HL-60/S4 (cell line): ENCODE results near the gene PDIA2.
"Not testable (repeated sequence)": the region's sequence is repeated elsewhere in the genome, so short reads cannot be mapped to it uniquely, and the experiment has no call there.

Experiments used
- in situ Hi-C: fragments of 300-500 bp; cut with MboI; formaldehyde crosslinking; loops from 2 replicates; pipeline ENCODE4 v1.14.3; 2022; ENCODE audit warnings: low sequenced_read_pairs

Gene PDIA2

GRCh38 chr16:263182-263774 is 19.7 kb upstream of the PDIA2 start:
- in situ Hi-C loops, result no loop called here

GRCh38 chr16:263944-264343 is 19.0 kb upstream of the PDIA2 start:
- in situ Hi-C loops, result no loop called here

DNA sequence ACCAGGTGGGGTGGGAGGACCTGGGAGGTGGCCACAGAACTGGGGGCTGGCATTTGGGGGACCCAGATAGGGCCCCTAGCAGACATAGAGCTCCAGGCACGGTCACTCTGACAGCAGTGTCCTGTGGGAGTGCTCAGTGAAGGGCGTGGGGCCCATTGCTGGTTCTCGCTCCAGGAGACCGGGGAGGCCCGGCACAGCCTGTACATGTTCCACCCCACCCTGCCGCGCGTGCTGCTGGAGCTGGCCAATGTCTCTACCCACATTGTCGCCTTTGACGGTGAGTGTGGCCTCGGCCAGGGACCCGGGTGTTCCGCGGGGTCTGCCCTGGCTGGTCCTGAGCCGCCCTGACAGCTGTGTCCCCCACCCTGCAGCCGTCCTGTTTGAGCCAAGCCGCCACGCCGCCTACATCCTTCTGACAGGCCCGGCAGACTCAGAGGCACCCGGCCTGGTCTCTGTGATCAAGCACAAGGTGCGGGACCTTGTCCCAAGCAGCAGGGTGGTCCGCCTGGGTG is 18.5 kb upstream of the PDIA2 start:
- in situ Hi-C loops, result no loop called here

- in situ Hi-C loops, result no loop called here
These were observed 17.9 kb upstream of the PDIA2 start for GRCh38 chr16:265002-265529.

DNA sequence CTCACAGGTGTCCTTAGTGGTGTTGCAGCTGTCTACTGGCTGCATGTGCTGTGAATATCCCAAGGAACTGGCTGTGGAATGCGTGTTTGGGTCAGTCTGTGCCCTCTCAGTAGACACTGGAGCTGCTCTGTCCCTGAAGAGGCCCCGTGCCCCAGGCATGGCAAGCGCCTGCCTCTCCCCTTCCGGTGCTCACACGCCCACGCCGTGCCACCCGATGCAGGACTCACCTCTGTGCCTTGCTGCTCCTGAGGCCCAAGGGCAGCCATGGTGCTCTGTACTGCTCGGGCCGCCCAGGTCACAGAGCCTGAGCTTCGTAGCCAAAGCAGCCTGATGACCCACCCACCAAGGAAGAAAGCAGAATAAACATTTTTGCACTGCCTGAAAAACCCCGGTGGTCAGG is 17.3 kb upstream of the PDIA2 start:
- in situ Hi-C loops, result no loop called here

- in situ Hi-C loops, result no loop called here
These were observed 16.5 kb upstream of the PDIA2 start for GRCh38 chr16:266258-267164.

DNA sequence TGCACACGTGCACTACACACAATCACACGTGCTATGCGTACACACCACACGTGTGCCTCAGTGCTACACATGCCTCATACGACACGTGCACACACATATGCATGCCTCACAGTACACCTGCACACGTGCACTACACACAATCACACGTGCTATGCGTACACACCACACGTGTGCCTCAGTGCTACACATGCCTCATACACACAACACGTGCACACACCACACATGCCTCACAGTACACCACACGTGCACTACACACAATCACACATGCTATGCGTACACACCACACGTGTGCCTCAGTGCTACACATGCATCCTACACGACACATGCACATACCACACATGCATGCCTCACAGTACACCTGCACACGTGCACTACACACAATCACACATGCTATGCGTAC is 15.4 kb upstream of the PDIA2 start:
- in situ Hi-C loops, result not testable (repeated sequence)

- in situ Hi-C loops, result no loop called here
These were observed 14.6 kb upstream of the PDIA2 start for GRCh38 chr16:268141-269053.

- in situ Hi-C loops, result no loop called here
These were observed 13.7 kb upstream of the PDIA2 start for GRCh38 chr16:269061-269796.

- in situ Hi-C loops, result no loop called here
These were observed 12.3 kb upstream of the PDIA2 start for GRCh38 chr16:270381-271255.

DNA sequence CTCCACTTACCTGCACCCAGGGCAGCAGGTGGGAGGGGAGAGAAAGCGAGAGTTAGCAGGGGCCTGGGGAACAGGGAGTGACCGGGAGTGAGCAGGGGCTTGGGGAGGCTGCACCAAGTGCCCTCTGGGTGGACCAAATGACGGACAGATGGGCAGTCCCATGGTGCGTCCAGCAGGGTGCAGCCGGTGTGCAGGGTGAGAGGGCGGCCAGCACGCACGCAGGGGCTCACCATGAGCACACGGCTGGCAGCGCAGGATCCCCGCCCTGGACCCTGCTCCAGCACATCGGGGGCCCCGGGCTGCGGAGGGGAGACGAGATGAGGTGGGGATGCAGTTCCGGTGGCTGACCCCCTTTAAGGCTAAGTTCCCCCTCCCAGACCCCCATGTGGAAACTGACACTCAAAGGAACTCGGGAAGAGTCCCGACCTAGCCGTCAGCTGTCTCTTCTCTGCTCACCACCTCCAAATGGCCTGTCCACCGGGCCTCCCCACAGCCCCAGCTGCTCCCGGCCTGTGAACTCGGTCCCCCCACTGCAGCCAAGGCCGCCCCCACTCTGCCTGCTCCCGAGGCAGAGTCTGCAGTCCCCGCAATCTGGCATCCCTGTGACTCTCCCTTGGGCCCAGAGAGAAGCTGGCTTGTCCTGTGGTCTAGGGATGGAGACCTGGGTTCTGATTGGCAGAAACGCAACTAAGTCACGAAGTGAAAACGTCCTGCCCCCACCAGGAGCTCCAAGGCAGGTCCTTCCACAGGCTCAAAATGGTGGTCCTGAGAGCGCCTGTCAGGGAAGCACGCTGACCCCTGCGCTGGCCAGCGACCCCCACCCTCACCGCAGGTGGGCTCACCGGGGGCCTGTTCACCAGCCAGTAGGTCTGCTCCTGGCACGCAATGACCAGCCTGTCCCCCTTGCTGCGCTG is 10.1 kb upstream of the PDIA2 start:
- in situ Hi-C loops, result no loop called here

DNA sequence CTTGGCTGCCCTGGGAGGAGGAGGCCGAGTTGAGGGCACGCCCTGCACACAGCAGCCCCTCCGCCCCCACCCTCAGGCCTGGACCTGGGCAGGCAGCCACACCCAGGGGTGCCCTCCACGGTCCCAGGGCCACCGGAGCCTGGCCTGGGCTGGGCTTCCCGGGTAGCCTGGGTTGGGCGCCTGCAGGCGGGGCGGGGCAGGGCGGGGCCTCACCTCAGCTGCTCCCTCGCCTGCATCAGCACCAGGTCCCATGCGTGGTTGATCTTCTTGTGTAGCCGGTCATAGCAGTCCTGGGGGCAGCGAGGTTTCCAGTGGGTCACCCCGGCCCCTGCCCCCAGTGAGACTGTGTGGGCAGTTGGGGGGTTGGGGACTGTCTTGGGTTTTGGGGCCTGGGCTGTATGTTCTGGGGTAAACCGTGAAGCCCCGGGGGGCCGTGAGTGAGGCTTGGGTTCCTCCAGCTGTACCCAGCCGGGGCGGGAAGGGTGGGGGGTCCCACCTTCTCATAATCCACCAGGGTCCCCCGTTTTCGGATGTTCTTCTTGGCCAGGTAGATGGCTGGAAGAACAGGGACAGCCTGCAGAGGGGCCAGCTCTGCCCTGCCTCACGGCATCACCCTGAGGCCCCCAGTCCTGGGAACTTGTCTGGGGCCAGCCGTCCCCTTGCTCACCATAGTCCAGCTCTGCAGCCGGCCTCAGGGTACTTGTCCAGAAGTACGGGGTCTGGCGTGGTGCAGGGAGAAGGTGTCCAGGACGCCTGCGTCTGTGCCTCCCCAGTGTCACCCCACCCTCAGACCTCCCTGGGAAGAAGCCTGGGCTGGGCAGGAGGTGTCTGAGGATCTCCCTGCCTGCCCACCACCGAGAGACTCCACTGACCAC is 9.2 kb upstream of the PDIA2 start:
- in situ Hi-C loops, result no loop called here

- in situ Hi-C loops, result no loop called here
These were observed 7.8 kb upstream of the PDIA2 start for GRCh38 chr16:275041-275641.

DNA sequence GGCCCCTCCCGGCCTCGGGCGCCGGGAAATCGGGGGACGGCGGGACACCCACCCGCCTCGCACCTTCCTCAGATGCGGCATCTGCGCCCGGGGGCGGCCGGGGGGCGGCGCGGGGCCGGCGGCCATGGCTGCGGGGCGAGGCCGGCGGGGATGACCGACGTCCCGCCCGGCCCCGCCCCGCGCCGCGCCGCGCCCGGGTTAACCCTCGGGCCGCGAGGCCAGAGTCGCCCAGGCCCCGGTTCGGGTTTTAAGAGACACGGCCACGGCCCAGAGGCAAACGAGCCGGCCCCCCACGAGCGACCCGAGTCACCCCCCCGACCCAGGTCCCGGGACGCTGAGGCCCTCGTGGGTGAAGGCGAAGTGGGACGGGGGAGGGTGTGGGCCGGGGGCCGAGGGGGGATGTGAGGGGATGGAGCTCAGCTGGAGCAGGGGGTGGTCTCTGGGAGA is 7.2 kb upstream of the PDIA2 start, which contains the start of gene RGS11:
Gene RGS11, minus strand, starts transcription at position 159 of the 447 bp plus-strand sequence. Its CDS starts 33 bp downstream, at position 126.
- in situ Hi-C loops, result no loop called here

- in situ Hi-C loops, result no loop called here
These were observed 6.4 kb upstream of the PDIA2 start for GRCh38 chr16:276426-277077.

- in situ Hi-C loops, result no loop called here
These were observed 4.0 kb upstream of the PDIA2 start for GRCh38 chr16:278863-279366.
